MM.1S (cell line): ENCODE results near the gene NEURL4.

Experiments used
- DNase-seq: peaks from one replicate; pipeline ENCODE4 v3.0.0-alpha.2; 2015
- H2AFZ ChIP-seq: fragments of 300-600 bp; sonication (generic); 2 replicates; pipeline ENCODE4 v1.6.0; 2016; ENCODE audit warnings: antibody characterized with exemption, low read length
- H3F3A ChIP-seq: fragments of 300-600 bp; sonication (generic); 2 replicates; pipeline ENCODE4 v1.6.1; 2016; ENCODE audit warnings: mild to moderate bottlenecking, antibody characterized with exemption, low read length, moderate library complexity, mixed read lengths; ENCODE audit not compliant: insufficient read depth
- H3K27ac ChIP-seq: fragments of 300-600 bp; sonication (generic); 2 replicates; pipeline ENCODE4 v1.5.1; 2016; ENCODE audit warnings: mild to moderate bottlenecking, low read length
- H3K27me3 ChIP-seq: fragments of 300-600 bp; sonication (generic); replicated peaks from 2 replicates; pipeline ENCODE4 v1.6.0; 2016; ENCODE audit warnings: low read length; ENCODE audit not compliant: insufficient read depth
- H3K36me3 ChIP-seq: fragments of 300-600 bp; sonication (generic); replicated peaks from 2 replicates; pipeline ENCODE4 v1.6.1; 2016; ENCODE audit warnings: mild to moderate bottlenecking, low read length, mixed read lengths; ENCODE audit not compliant: insufficient read depth
- H3K4me1 ChIP-seq: fragments of 300-600 bp; sonication (generic); 2 replicates; pipeline ENCODE4 v1.6.1; 2016; ENCODE audit warnings: low read length, mixed read lengths
- H3K4me2 ChIP-seq: fragments of 300-600 bp; sonication (generic); 2 replicates; pipeline ENCODE4 v1.6.0; 2016; ENCODE audit warnings: low read depth, low read length
- H3K4me3 ChIP-seq: fragments of 300-600 bp; sonication (generic); 2 replicates; pipeline ENCODE4 v1.5.1; 2016; ENCODE audit warnings: low read length, mixed read lengths
- H3K79me2 ChIP-seq: fragments of 300-600 bp; sonication (generic); 2 replicates; pipeline ENCODE4 v1.6.1; 2016; ENCODE audit warnings: mixed run types, low read length, mixed read lengths
- H3K9ac ChIP-seq: fragments of 300-600 bp; sonication (generic); 2 replicates; pipeline ENCODE4 v1.6.1; 2016; ENCODE audit warnings: low read length, mixed read lengths
- H3K9me2 ChIP-seq: fragments of 300-600 bp; sonication (generic); replicated peaks from 2 replicates; pipeline ENCODE4 v1.6.1; 2016; ENCODE audit warnings: mild to moderate bottlenecking, low read length, mixed read lengths; ENCODE audit not compliant: insufficient read depth
- H3K9me3 ChIP-seq: fragments of 300-600 bp; sonication (generic); replicated peaks from 2 replicates; pipeline ENCODE4 v1.6.1; 2016; ENCODE audit warnings: mild to moderate bottlenecking, low read length, mixed read lengths; ENCODE audit not compliant: insufficient read depth
- H4K20me1 ChIP-seq: fragments of 300-600 bp; sonication (generic); 2 replicates; pipeline ENCODE4 v1.6.1; 2016; ENCODE audit warnings: mild to moderate bottlenecking, low read length, moderate library complexity, mixed read lengths; ENCODE audit not compliant: insufficient read depth
- EZH2 ChIP-seq: fragments of 300-600 bp; sonication (generic); optimal IDR thresholded peaks from 2 replicates; pipeline ENCODE3; 2017; ENCODE audit warnings: low read depth, mild to moderate bottlenecking, antibody characterized with exemption, low read length, mixed read lengths
- EZH2phosphoT487 ChIP-seq: fragments of 300-600 bp; sonication (generic); IDR thresholded peaks from 2 replicates; pipeline ENCODE4 v1.6.1; 2018; ENCODE audit warnings: antibody characterized with exemption, low read length
- TF ChIP-seq, protein P1 (sequence below): fragments of 300-600 bp; sonication (generic); IDR thresholded peaks from 2 replicates; pipeline ENCODE4 v1.5.1; 2016; ENCODE audit warnings: antibody characterized with exemption, low read length, mixed read lengths

NEURL4 gene

DNA sequence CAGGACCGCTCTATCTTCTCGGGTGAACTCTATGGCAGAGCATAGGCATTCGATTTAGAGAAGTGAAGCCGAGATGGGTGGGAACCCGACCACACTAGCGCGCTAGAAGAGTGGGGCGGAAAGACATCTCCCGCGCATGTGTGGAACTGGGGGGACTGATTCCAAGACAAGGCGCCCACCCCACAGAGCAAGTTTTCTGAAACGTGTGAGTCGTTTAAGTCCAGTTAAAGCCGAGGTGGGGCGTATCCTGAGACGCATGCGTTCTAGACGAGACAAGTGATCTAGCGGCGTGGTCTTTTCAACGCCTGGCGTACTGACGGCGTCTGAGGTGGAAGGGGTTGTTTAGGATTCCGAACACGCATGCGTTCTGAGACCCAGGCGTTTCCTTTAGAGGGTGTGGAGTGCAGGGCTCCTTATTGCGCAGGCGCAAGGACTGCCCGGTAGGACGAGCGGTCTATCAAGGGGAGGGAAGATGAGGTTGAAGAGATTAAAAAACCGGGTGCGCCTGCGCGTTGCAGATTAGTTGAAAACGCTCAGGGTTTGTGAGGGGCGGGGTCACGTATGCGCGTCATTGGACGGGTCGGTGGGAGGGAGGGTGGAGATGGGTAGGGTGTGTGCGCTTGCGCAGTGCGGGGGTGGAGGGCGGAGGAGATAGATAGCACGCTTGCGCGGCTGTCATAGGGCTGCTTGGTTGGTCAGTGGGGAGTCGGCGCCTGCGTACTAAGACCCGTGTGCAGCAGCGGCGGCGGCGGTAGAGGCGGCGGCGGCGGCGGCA, 22.0 kb downstream of the NEURL4 start, which contains the start of gene EIF5A:
Gene EIF5A (plus strand): TSS at position 718 of the 775 bp plus-strand sequence. CDS start 2,008 bp downstream, outside the sequence.
- peaks cover 29% of the 10 kb centered on the region for H4K20me1 ChIP-seq
- H3K79me2 ChIP-seq, result peaks cover 44% of the 10 kb centered on the region
- H3K4me1 ChIP-seq, result peaks cover 19% of the 10 kb centered on the region
- peak within 1 kb of the TSS; percentile 100 for H3K27ac ChIP-seq
- H3K9me2 ChIP-seq, result no peaks in the 10 kb centered on the region
- H3K36me3 ChIP-seq, result peaks cover 15% of the 10 kb centered on the region
- peaks cover 50% of the 10 kb centered on the region for H3F3A ChIP-seq
- TF ChIP-seq, protein P1, sequence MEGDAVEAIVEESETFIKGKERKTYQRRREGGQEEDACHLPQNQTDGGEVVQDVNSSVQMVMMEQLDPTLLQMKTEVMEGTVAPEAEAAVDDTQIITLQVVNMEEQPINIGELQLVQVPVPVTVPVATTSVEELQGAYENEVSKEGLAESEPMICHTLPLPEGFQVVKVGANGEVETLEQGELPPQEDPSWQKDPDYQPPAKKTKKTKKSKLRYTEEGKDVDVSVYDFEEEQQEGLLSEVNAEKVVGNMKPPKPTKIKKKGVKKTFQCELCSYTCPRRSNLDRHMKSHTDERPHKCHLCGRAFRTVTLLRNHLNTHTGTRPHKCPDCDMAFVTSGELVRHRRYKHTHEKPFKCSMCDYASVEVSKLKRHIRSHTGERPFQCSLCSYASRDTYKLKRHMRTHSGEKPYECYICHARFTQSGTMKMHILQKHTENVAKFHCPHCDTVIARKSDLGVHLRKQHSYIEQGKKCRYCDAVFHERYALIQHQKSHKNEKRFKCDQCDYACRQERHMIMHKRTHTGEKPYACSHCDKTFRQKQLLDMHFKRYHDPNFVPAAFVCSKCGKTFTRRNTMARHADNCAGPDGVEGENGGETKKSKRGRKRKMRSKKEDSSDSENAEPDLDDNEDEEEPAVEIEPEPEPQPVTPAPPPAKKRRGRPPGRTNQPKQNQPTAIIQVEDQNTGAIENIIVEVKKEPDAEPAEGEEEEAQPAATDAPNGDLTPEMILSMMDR, result no peak
- TF ChIP-seq EZH2 (no peak), EZH2phosphoT487 (no peak)
- no peaks in the 10 kb centered on the region for H3K9me3 ChIP-seq
- peak; percentile 100 for DNase-seq
- peak within 1 kb of the TSS; percentile 100 for H3K9ac ChIP-seq
- H3K4me3 ChIP-seq, result peak within 1 kb of the TSS; percentile 97
- H3K27me3 ChIP-seq, result peaks cover 5% of the 10 kb centered on the region; the same call in 1 of the 2 replicates
- peak within 1 kb of the TSS; percentile 80 for H2AFZ ChIP-seq
- peak within 1 kb of the TSS; percentile 90 for H3K4me2 ChIP-seq

DNA sequence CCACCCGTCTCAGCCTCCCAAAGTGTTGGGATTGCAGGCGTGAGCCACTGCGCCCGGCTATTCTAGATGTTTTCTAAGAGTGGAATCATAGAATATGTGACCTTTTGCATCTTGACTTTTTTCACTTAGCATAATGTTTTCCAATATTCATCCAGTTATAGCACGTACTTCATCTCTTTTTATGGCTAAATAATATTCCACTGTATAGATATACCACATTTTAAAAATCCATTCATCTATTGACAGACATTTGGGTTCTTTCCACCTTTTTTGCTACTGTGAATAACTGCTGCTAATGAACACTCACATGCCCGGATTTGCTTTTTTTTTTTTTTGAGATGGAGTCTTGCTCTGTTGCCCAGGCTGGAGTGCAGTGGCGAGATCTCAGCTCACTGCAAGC, 25.0 kb downstream of the NEURL4 start:
- H3K27me3 ChIP-seq, result peaks cover 19% of the 10 kb centered on the region
- no peak overlapping the region for H3K4me3 ChIP-seq
- H3K36me3 ChIP-seq, result no peaks in the 10 kb centered on the region
- no peak overlapping the region for H3K27ac ChIP-seq
- H3K4me2 ChIP-seq, result no peak overlapping the region
- peaks cover 22% of the 10 kb centered on the region for H3F3A ChIP-seq
- peaks cover under 1% of the 10 kb centered on the region; the same call in 1 of the 2 replicates for H3K4me1 ChIP-seq
- no peak overlapping the region for H3K9ac ChIP-seq
- H2AFZ ChIP-seq, result no peak overlapping the region
- no peaks in the 10 kb centered on the region for H3K9me2 ChIP-seq
- no peaks in the 10 kb centered on the region for H3K9me3 ChIP-seq
- H4K20me1 ChIP-seq, result peaks cover 3% of the 10 kb centered on the region
- DNase-seq, result no peak
- TF ChIP-seq, protein P1, result no peak
- TF ChIP-seq EZH2 (no peak), EZH2phosphoT487 (no peak)
- H3K79me2 ChIP-seq, result peaks cover 18% of the 10 kb centered on the region

DNA sequence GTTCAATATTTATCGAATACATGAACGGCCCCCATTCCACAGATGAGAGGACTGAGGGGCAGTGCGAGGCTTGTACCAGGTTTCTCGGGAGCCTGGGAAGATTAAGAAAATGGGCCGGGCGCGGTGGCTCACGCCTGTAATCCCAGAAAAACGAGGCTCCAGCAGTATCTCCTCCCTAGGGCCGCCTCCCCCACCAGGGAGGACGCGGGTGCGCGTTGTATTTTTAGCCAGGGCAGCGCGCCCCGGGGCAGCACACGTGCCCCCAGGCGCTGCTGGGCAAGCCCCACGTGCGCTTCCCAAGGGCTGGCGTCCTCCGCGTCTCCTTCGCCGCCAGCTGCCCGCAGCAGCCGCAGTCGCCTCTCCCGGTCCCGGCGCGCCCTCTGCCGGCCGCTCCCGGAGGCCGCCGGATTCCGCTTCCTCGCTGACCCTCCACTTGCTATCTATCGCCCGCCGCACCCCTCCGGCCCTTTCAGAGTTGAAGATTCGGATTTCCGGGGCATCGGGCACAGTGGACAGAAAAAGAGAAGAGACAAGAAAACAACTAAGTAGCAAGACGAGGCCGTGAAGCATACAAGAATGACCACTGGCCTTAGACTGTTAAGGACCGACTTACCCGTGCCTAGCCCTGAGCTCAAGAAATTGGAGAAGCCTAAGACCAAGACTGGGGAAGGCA, 32.8 kb downstream of the NEURL4 start:
- no peaks in the 10 kb centered on the region for H3K9me2 ChIP-seq
- H3K4me3 ChIP-seq, result no peak overlapping the region; the same call in 1 of the 2 replicates
- H3K4me1 ChIP-seq, result peaks cover 15% of the 10 kb centered on the region; the same call in 1 of the 2 replicates
- H3K79me2 ChIP-seq, result no peaks in the 10 kb centered on the region
- no peaks in the 10 kb centered on the region for H3K9me3 ChIP-seq
- H3K4me2 ChIP-seq, result peak overlapping the region; percentile 67
- peak overlapping the region; percentile 28 for H2AFZ ChIP-seq
- no peaks in the 10 kb centered on the region for H4K20me1 ChIP-seq
- H3F3A ChIP-seq, result no peaks in the 10 kb centered on the region
- no peak overlapping the region for H3K9ac ChIP-seq
- peak; percentile 71 for DNase-seq
- H3K27me3 ChIP-seq, result peaks cover 46% of the 10 kb centered on the region
- no peaks in the 10 kb centered on the region for H3K36me3 ChIP-seq
- no peak overlapping the region for H3K27ac ChIP-seq
- TF ChIP-seq EZH2 (no peak), EZH2phosphoT487 (no peak)
- TF ChIP-seq, protein P1, result peak; percentile 88
